Measurements from ENCODE around the gene PBX2.

GRCh38 chr6:32137454-32137853 lies 52.5 kb downstream of the PBX2 start:
- no peak for TF ChIP-seq SMAD4 (CRISPR knock-in tag; IDR thresholded peaks at IDR 0.05)
- no peak for TF ChIP-seq CTCF (IDR thresholded peaks at IDR 0.05)
- TF ChIP-seq MAX (CRISPR knock-in tag; IDR thresholded peaks at IDR 0.05): no peak
- TF ChIP-seq TEAD4 (CRISPR knock-in tag; IDR thresholded peaks at IDR 0.05): no peak
- TF ChIP-seq SP1 (CRISPR knock-in tag; conservative IDR thresholded peaks at IDR 0.05): no peak
- TF ChIP-seq ATF3 (CRISPR knock-in tag; conservative IDR thresholded peaks at IDR 0.05): no peak
- TF ChIP-seq ZNF425 (CRISPR knock-in tag; conservative IDR thresholded peaks at IDR 0.05): no peak
- TF ChIP-seq AFF4 (CRISPR knock-in tag; IDR thresholded peaks at IDR 0.05; ENCODE audit: borderline replicate concordance): no peak
- TF ChIP-seq NFATC4 (CRISPR knock-in tag; IDR thresholded peaks at IDR 0.05): no peak
